ENCODE measurements around the gene MACROD1. TPM values are rescaled to one million over a fixed set of nuclear protein-coding genes. Genes with fewer than 3 reads are reported as not detected.

Gene MACROD1
- total RNA-seq, 2 experiments from 2014 or later = 14.4 to 14.6 TPM

DNA sequence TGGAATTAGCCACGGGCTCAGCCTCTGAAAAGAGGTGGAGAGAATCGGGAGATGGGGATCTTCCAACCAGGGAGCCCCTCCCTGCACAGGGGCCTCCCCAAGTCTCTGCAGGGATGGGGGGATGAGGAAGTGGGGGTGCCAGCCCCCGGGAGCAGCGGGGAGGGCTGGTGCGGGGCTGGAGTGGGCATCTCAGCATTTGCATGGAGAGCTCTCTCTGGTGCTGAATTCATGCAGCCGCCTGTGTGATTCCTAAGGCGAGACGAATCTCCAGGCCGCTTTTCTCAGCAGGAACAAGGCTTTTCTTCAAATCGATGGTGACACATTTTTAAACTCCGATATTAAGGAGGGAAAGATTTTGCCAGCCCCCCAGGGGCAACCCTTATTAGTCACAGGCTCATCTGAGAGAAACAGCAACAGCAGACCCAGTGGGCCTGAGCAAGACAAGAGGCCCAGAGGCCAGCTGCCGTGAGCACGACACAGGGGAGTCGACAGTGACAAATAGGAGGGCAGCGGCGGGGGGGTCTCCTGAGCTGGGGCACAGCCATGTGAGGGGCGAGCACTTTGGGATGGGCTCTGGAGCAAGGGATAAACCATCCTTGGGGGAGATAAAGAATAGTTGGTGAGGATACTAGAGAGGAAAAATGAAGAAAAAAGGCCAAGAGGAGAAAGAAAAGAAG, 29.0 kb downstream of the MACROD1 start:
- ChIA-PET POLR2A (no interaction called here), CTCF (interaction anchor here (0.8 to 1.5 kb wide), 3 partner anchors 9 to 136 kb away, joined by 3 read pairs; no protein-coding TSS in a partner anchor)
- Mint-ChIP-seq H3K36me3 (ENCODE audit: low read depth) (no peaks in the 10 kb centered on the region), H3K27me3 (ENCODE audit: low read depth) (no peaks in the 10 kb centered on the region), H3K4me1 (ENCODE audit: low read depth) (no peaks in the 10 kb centered on the region), H3K27ac (no peak overlapping the region), H3K4me3 (no peak overlapping the region), H3K9me3 (ENCODE audit: insufficient read depth) (no peaks in the 10 kb centered on the region)
- ATAC-seq (no peak), DNase-seq (no peak)

- no peak overlapping the region for H3K4me3 Mint-ChIP-seq
- no peaks in the 10 kb centered on the region for H3K4me1 Mint-ChIP-seq (ENCODE audit: low read depth)
- DNase-seq (no peak), ATAC-seq (no peak)
- no peaks in the 10 kb centered on the region for H3K36me3 Mint-ChIP-seq (ENCODE audit: low read depth)
- POLR2A ChIA-PET = no interaction called here
- H3K27ac Mint-ChIP-seq = no peak overlapping the region
- no peaks in the 10 kb centered on the region for H3K27me3 Mint-ChIP-seq (ENCODE audit: low read depth)
- CTCF ChIA-PET = no interaction called here
- H3K9me3 Mint-ChIP-seq (ENCODE audit: insufficient read depth) = no peaks in the 10 kb centered on the region
These were observed 30.2 kb downstream of the MACROD1 start for GRCh38 chr11:64135711-64136110.

- ChIA-PET CTCF (no interaction called here), POLR2A (no interaction called here)
- Mint-ChIP-seq H3K27me3 (ENCODE audit: low read depth) (no peaks in the 10 kb centered on the region), H3K9me3 (ENCODE audit: insufficient read depth) (no peaks in the 10 kb centered on the region), H3K36me3 (ENCODE audit: low read depth) (no peaks in the 10 kb centered on the region), H3K4me3 (no peak overlapping the region), H3K4me1 (ENCODE audit: low read depth) (no peaks in the 10 kb centered on the region), H3K27ac (no peak overlapping the region)
- no peak for ATAC-seq
- no peak for DNase-seq
These were observed 30.9 kb downstream of the MACROD1 start for GRCh38 chr11:64134963-64135362.

DNA sequence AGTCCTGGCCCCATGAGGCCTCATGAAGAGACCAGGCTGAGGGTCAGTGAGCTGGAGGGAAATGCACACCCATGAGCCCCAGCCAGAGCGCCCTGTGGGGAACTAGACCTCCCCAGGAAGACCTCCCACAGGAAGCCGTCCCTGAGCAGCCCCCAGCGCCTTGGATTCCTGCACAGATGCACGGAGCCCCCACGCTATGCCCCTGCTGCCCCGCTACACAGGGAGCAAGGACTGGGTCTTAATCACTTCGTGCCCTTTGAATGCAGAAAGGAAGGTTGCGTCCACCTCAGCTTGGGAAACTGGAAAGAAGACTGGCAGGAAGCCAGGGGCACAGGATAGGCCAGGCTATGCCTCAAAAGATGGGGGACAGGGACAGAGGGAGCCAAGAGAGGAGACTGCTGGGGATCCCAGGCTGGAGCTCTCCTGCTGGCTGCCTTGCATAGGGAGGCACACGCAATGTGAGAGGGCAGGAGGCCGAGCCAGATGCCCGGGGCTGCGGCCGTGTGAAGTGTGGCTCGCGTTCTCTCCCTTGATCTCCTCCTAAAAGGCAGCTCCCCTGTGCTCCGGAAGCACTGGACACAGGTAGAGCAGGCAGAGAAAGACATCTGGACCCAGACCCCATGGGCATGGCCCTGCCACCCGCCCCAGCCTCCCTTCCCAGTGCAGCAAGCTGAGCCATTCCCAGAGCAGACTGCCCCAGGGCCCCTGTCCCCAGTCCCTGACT, 32.8 kb downstream of the MACROD1 start:
- Mint-ChIP-seq H3K4me3 (no peak overlapping the region), H3K36me3 (ENCODE audit: low read depth) (no peaks in the 10 kb centered on the region), H3K9me3 (ENCODE audit: insufficient read depth) (no peaks in the 10 kb centered on the region), H3K27ac (no peak overlapping the region), H3K4me1 (ENCODE audit: low read depth) (no peaks in the 10 kb centered on the region), H3K27me3 (ENCODE audit: low read depth) (no peaks in the 10 kb centered on the region)
- no peak for DNase-seq
- no peak for ATAC-seq
- ChIA-PET POLR2A (no interaction called here), CTCF (interaction anchor here (0.6 kb wide), 1 partner anchor 1230 kb away, joined by 3 read pairs; no protein-coding TSS in a partner anchor)

GRCh38 chr11:64132191-64132771, 33.6 kb downstream of the MACROD1 start:
- Mint-ChIP-seq H3K9me3 (ENCODE audit: insufficient read depth) (no peaks in the 10 kb centered on the region), H3K4me3 (no peak overlapping the region), H3K27me3 (ENCODE audit: low read depth) (no peaks in the 10 kb centered on the region), H3K36me3 (ENCODE audit: low read depth) (no peaks in the 10 kb centered on the region), H3K27ac (no peak overlapping the region), H3K4me1 (ENCODE audit: low read depth) (no peaks in the 10 kb centered on the region)
- POLR2A ChIA-PET = no interaction called here
- CTCF ChIA-PET = interaction anchor here (0.6 kb wide), 1 partner anchor 1229 kb away, joined by 3 read pairs; no protein-coding TSS in a partner anchor
- ATAC-seq (no peak), DNase-seq (no peak)

GRCh38 chr11:64131683-64132190, 34.2 kb downstream of the MACROD1 start:
- ChIA-PET POLR2A (no interaction called here), CTCF (no interaction called here)
- Mint-ChIP-seq H3K9me3 (ENCODE audit: insufficient read depth) (no peaks in the 10 kb centered on the region), H3K27ac (no peak overlapping the region), H3K4me1 (ENCODE audit: low read depth) (no peaks in the 10 kb centered on the region), H3K4me3 (no peak overlapping the region), H3K36me3 (ENCODE audit: low read depth) (no peaks in the 10 kb centered on the region), H3K27me3 (ENCODE audit: low read depth) (no peaks in the 10 kb centered on the region)
- DNase-seq = no peak
- no peak for ATAC-seq

DNA sequence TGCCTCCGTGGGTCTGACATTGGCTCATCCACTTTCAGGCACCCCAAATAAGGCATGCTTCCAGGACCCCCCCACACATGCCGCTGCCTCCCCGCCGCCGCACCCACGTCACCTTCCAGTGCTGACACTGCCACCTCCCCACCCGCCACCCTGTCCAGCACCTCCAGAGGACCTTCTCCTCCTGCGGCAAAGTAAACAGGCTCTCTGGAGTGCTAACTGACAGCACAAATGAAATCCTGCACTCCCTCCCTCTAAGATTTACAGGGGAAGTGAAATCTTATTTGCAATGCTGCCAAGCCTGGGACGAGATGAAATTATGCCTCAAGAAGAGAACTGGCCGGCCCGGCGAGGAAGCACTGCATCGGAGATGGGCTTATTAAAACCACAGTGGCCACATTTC, 35.3 kb downstream of the MACROD1 start:
- no peaks in the 10 kb centered on the region for H3K27me3 Mint-ChIP-seq (ENCODE audit: low read depth)
- no peak overlapping the region for H3K27ac Mint-ChIP-seq
- CTCF ChIA-PET = no interaction called here
- DNase-seq (no peak), ATAC-seq (no peak)
- POLR2A ChIA-PET = no interaction called here
- no peaks in the 10 kb centered on the region for H3K36me3 Mint-ChIP-seq (ENCODE audit: low read depth)
- H3K9me3 Mint-ChIP-seq (ENCODE audit: insufficient read depth) = no peaks in the 10 kb centered on the region
- H3K4me3 Mint-ChIP-seq = no peak overlapping the region
- H3K4me1 Mint-ChIP-seq (ENCODE audit: low read depth) = peaks cover 1% of the 10 kb centered on the region

DNA sequence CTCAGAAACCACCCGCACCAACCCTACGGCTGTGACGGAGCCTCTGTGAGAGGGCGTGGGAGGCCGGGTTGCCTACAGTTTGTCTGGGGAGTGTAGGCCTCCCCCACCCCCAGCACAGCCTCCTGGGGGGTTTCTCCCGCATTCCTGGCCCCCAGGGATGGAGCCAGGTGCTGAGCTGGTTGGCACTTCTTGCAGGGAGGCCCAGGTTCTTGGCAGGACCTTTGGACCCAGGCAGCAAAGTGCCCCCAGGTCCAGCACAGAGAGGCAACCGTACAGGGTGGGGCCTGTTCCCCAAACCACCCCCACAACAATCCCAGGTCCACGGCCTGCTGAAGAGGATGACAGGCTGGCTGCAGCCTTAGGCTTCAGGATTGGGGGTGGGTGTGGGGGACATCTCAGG, 36.5 kb downstream of the MACROD1 start:
- Mint-ChIP-seq H3K27ac (no peak overlapping the region), H3K4me1 (ENCODE audit: low read depth) (peaks cover 7% of the 10 kb centered on the region), H3K4me3 (no peak overlapping the region), H3K36me3 (ENCODE audit: low read depth) (no peaks in the 10 kb centered on the region), H3K27me3 (ENCODE audit: low read depth) (no peaks in the 10 kb centered on the region), H3K9me3 (ENCODE audit: insufficient read depth) (no peaks in the 10 kb centered on the region)
- ATAC-seq (no peak), DNase-seq (no peak)
- POLR2A ChIA-PET = no interaction called here
- CTCF ChIA-PET = no interaction called here

DNA sequence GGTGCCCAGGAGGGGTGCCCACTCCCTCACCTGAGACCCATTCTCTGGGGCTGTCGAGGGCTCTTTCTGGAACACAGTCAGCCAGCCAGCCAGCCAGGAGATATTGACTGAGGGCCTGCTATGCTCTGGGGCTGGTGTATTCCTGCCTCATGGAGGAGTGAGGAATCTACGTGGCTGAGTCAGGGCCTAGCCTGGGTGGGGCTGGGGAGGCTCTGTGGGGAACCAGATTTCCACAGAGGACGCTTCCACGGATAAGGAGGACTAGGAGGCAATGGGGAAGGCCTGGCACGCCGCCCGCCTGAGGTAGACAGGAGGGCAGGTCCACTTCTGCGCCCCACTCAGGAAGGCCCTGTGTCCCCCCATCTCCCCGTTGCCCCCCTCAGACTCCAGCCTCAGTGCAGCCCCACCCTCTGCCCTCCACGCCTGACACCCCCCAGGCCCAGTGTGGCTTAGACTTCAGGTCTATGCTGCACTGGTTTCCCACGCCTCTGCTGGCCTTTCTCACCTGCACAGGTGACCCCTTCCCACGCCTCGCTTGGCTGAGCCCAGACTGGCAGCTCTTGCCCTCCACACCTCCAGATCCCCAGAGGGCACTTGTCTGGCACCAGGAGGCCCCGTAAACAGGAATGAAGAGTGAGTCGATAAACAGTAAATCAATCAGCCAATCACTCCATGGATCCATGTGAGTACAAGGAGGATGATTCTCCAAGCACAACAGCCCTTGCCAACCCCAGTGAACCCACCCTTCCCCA, 37.5 kb downstream of the MACROD1 start:
- CTCF ChIA-PET = no interaction called here

DNA sequence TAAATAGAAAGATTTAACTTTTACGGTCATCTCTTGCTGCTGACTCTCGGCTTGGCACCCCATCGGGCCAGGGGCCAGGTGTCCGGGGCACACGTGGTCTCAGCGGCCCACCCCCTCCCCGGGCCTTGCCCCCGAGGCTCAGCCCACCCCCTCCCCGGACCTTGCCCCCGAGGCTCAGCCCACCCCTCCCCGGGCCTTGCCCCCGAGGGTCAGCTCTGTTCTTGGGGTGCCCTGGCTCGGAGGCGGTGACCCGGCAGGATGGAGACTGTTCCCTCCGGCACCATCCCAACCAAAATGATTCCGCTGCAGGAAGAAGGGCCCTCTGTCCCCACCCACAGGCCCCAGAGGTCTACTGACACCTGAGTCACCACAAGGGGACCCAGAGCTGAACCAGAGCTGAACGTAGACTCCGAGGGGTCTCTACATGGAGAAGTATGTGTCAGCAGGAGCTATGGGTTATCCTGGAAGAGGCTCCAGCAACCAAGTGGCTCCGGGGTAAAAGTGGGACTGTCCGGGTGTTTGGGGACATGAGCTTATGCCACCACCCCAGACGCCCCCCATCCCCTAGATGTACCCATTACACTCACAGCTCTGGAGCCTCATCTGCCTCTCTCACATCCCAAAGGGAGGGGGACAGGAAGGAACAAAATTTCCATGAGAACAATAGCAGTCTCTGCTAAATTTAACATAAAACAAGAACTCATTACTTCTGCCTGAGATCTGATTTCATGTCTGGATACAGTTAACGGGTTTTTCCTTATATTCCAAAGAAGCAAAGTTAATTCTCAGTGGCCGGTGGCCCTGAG, 38.4 kb downstream of the MACROD1 start:
- ATAC-seq = no peak
- CTCF ChIA-PET = no interaction called here
- peaks cover 7% of the 10 kb centered on the region for H3K4me1 Mint-ChIP-seq (ENCODE audit: low read depth)
- H3K36me3 Mint-ChIP-seq (ENCODE audit: low read depth) = no peaks in the 10 kb centered on the region
- no peak for DNase-seq
- H3K27me3 Mint-ChIP-seq (ENCODE audit: low read depth) = no peaks in the 10 kb centered on the region
- POLR2A ChIA-PET = no interaction called here
- no peak overlapping the region for H3K27ac Mint-ChIP-seq
- no peak overlapping the region for H3K4me3 Mint-ChIP-seq
- H3K9me3 Mint-ChIP-seq (ENCODE audit: insufficient read depth) = no peaks in the 10 kb centered on the region

More for the DNA sequence above, 37.5 kb downstream of the MACROD1 start:
- ATAC-seq = no peak
- Mint-ChIP-seq H3K4me3 (no peak overlapping the region), H3K4me1 (ENCODE audit: low read depth) (peaks cover 7% of the 10 kb centered on the region), H3K27me3 (ENCODE audit: low read depth) (no peaks in the 10 kb centered on the region), H3K36me3 (ENCODE audit: low read depth) (no peaks in the 10 kb centered on the region), H3K27ac (no peak overlapping the region), H3K9me3 (ENCODE audit: insufficient read depth) (no peaks in the 10 kb centered on the region)
- POLR2A ChIA-PET = no interaction called here
- no peak for DNase-seq

DNA sequence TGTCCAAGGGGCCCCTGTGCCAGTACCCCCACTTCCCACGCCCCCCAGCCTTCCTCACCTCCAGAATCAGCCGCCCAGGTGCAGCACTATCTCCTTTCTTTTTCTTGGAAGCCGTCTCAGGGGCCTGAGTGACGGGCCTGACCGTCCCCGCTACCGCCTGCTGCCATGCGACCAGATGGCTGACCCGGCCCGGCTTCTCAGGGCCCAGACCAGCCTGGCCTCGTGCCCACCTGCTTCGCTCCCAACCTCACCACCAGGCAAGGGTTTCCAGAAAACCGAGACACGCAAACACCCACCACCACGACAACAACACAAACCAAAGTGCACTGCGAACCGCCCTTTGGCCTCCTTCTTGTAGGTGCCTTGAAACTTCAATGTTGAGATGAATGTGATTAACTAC, 39.1 kb downstream of the MACROD1 start:
- DNase-seq (no peak), ATAC-seq (no peak)
- no peaks in the 10 kb centered on the region for H3K27me3 Mint-ChIP-seq (ENCODE audit: low read depth)
- H3K36me3 Mint-ChIP-seq (ENCODE audit: low read depth) = no peaks in the 10 kb centered on the region
- H3K9me3 Mint-ChIP-seq (ENCODE audit: insufficient read depth) = no peaks in the 10 kb centered on the region
- peaks cover 8% of the 10 kb centered on the region for H3K4me1 Mint-ChIP-seq (ENCODE audit: low read depth)
- H3K4me3 Mint-ChIP-seq = no peak overlapping the region
- ChIA-PET CTCF (no interaction called here), POLR2A (no interaction called here)
- no peak overlapping the region for H3K27ac Mint-ChIP-seq
